ENCODE measurements around the gene ZFHX2.
"Not testable (repeated sequence)": the region's sequence is repeated elsewhere in the genome, so short reads cannot be mapped to it uniquely, and the experiment has no call there.

Gene ZFHX2

GRCh38 chr14:23539248-23540140 is 12.1 kb downstream of the ZFHX2 start:
- peak in 1 of 2 experiments; percentile 5 for DNase-seq (ENCODE audit: low read depth in 2 of 2)

- DNase-seq (ENCODE audit: low read depth in 2 of 2) = no peak
These were observed 12.8 kb downstream of the ZFHX2 start for GRCh38 chr14:23538785-23539184.

DNA sequence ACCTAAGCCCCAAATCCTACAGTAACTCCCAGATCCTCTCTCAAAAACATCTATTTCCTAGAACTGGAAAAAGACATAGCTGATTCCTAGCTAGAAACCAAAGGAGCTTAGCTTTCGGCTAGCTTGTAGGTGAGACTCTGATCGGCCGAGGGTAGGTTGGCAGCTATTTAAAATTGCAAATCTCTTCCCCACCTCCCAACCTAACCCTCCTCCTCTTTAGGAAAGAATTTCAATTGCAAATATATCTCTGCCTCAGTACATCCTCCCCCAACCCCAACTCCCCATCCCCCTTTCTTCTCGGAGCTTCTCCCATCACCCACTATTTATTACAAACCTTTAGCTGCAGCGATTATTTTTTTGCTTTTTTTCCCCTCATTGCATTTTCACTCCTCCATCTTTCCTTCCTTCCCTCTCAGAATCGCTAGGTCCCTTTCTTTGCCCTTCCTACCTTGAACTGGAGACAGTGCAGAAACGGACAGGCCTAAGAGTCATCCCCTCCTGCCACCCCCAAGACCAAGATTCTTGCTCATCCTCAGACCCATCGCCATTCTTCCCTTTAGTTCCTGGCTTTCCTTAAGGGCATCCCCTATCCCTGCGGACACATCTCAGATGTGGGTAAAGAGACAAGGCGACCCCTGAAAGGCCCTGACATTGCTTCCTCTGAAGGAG is 13.4 kb downstream of the ZFHX2 start:
- DNase-seq (ENCODE audit: low read depth in 2 of 2) = no peak

- no peak for DNase-seq (ENCODE audit: low read depth in 2 of 2)
These were observed 14.1 kb downstream of the ZFHX2 start for GRCh38 chr14:23537351-23538049.

- DNase-seq (ENCODE audit: low read depth in 2 of 2) = not testable (repeated sequence)
These were observed 14.7 kb downstream of the ZFHX2 start for GRCh38 chr14:23536906-23537305.

- no peak for DNase-seq (ENCODE audit: low read depth in 2 of 2)
These were observed 15.1 kb downstream of the ZFHX2 start for GRCh38 chr14:23536494-23536893.

GRCh38 chr14:23535943-23536342 is 15.6 kb downstream of the ZFHX2 start:
- no peak for DNase-seq (ENCODE audit: low read depth in 2 of 2)

- DNase-seq (ENCODE audit: low read depth in 2 of 2) = no peak
These were observed 17.7 kb downstream of the ZFHX2 start for GRCh38 chr14:23533652-23534435.

GRCh38 chr14:23532658-23533057 is 18.9 kb downstream of the ZFHX2 start:
- no peak for DNase-seq (ENCODE audit: low read depth in 2 of 2)

GRCh38 chr14:23531391-23531790 is 20.2 kb downstream of the ZFHX2 start:
- DNase-seq (ENCODE audit: low read depth in 2 of 2) = no peak

GRCh38 chr14:23530375-23531055 is 21.1 kb downstream of the ZFHX2 start:
- no peak for DNase-seq (ENCODE audit: low read depth in 2 of 2)

DNA sequence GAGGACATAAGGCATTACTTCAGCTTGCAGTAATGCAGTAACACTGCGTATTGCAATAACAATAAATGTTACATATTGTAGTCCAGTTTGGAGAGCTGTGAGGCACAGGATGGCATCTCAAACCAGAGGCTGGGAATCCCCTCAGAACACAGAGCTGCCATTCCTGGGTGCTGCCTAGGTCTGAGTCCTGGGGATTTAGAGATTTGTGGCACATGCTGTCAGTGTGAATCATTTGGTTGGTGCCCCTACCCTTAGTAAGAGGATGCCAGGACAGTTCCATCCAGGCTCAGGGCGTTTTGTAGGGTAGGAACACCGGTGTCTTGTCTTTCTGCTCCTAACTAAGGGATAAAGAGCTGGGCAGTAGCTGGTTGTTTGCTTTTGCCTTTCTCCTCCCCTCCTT is 22.5 kb downstream of the ZFHX2 start:
- no peak for DNase-seq (ENCODE audit: low read depth in 2 of 2)

- DNase-seq (ENCODE audit: low read depth in 2 of 2) = no peak
These were observed 23.0 kb downstream of the ZFHX2 start for GRCh38 chr14:23528555-23528954.

DNA sequence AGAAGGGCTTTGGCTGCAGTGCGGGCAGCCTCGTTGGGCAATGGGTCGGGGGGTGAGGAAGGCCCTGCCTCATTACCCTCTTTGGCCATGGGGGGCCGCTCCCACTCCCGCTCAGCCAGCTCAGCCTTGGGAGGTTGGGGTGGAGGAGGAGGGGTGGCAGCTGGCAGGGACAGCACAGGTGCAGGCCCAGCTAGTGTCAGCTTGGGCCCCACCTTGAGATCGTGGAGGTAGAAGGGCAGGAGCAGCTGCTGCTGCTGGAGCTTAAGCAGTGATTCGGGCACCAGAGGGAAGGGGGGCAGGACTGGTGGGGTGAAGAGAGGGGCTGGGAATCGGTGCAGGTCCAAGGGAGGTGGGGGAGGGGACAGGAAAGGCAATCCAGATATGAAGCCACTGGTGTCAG is 26.0 kb downstream of the ZFHX2 start:
- DNase-seq (ENCODE audit: low read depth in 2 of 2) = no peak

DNA sequence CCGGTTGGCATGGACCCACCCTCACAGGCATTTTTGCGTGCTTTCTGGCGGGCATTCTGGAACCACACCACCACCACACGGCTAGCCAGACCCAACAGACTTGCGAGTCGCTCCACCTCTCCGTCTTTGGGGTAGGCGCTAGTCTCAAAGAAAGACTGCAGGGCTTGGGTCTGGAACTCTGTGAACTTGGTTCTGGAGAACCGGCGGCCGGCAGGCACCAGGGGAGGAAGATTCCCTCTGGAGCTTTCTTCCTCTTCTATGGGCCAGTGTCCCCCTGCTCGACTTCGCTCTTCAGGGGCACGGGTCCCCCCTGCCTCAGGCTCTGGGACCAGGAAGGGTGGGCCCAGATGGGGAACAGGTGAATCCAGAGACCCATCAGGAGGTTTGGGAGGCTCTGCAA is 26.6 kb downstream of the ZFHX2 start:
- no peak for DNase-seq (ENCODE audit: low read depth in 2 of 2)

- DNase-seq (ENCODE audit: low read depth in 2 of 2) = no peak
These were observed 28.1 kb downstream of the ZFHX2 start for GRCh38 chr14:23523229-23524016.

GRCh38 chr14:23522643-23523198 is 28.8 kb downstream of the ZFHX2 start:
- no peak for DNase-seq (ENCODE audit: low read depth in 2 of 2)

GRCh38 chr14:23521785-23522640 is 29.6 kb downstream of the ZFHX2 start:
- no peak for DNase-seq (ENCODE audit: low read depth in 2 of 2)

DNA sequence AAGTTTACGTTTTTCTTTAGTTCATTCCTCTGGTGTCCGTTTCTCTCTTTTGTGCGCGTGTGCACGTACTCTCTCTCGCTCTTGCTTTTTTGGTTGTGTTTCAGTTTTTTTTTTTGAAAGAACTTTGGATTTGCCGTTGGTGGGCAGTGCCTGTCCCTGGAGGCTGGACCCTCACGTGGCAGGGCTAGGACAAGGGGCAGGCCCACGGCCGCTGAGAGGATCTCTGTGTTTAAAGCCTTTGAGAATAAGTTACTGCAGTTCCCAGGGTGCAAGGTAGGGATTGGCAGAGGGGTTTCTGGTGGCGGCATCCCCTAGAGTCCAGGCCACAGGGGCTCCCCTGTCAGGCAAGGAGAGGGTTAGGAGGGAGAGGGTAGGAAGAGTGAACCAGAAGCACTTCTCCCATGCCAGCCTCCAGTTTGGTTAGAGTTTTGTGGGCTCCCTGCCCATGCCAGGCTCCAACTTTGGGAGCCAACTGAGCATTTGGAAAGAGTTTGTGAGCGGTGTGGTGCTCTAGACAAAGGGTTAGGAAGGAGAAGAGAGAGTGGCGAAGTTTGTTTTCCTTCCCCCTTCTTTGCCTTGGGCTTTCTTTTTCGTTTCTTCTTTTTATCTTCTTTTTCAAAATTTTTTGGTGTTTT is 30.5 kb downstream of the ZFHX2 start:
- DNase-seq (ENCODE audit: low read depth in 2 of 2) = no peak
